ENCODE measurements around the gene RDH12. TPM values are rescaled to one million over a fixed set of nuclear protein-coding genes. Genes with fewer than 3 reads are reported as not detected.
A peak's percentile ranks its signal among the peaks of the same experiment; 100 is the strongest.

Gene RDH12
- total and polyA plus RNA-seq, 11 donors: not detected

GRCh38 chr14:67674139-67674479, 27.6 kb upstream of the RDH12 start:
- Histone ChIP-seq H3K27me3 (no peaks in the 10 kb centered on the region), H3K27ac (peak overlapping the region; percentile 96 to 99 (median 99)), H3K9me3 (no peaks in the 10 kb centered on the region), H3K36me3 (peaks cover 0 to 18% (median 16%) of the 10 kb centered on the region in 9 donors), H3K4me1 (peaks cover 3 to 46% (median 22%) of the 10 kb centered on the region in 12 donors), H3K4me3 (peak overlapping the region; percentile 78 to 100 (median 92))
- peak; percentile 73 to 88 (median 86) for ATAC-seq
- DNase-seq: peak; percentile 74 to 85 (median 78)
- 0 to 2% (median 1%) methylated on average over 10 to 25 of the region's 25 CpGs for WGBS, 4 donors
- intact Hi-C loops (cut with DNase I): loop anchor here in 3 of 10 donors (2.0 kb wide), 2 partner anchors 21 to 73 kb away; partner anchors contain the start of genes RDH11 (in 2 of the 3) and PIGH (in 1 of the 3)
- TF ChIP-seq POLR2A (IDR thresholded peaks at IDR 0.05) (no peak), CTCF (IDR thresholded peaks at IDR 0.05) (peak in 9 of 12 donors; percentile 21 to 62 (median 40))

GRCh38 chr14:67674480-67675218, 27.0 kb upstream of the RDH12 start, which contains the start of gene VTI1B:
Gene VTI1B, minus strand, starts transcription at chr14:67674632. Its CDS starts 143 bp downstream, at chr14:67674489.
- Histone ChIP-seq H3K27me3 (no peaks in the 10 kb centered on the region), H3K9me3 (no peaks in the 10 kb centered on the region), H3K36me3 (peaks cover 0 to 20% (median 16%) of the 10 kb centered on the region in 9 donors), H3K4me1 (peaks cover 3 to 44% (median 22%) of the 10 kb centered on the region in 12 donors), H3K4me3 (peak within 1 kb of the TSS; percentile 78 to 100 (median 92)), H3K27ac (peak within 1 kb of the TSS; percentile 96 to 99 (median 99))
- DNase-seq (peak; percentile 83 to 90 (median 88)), ATAC-seq (peak; percentile 85 to 98 (median 96))
- WGBS, 4 donors: 0% methylated on average over 45 to 87 of the region's 87 CpGs
- TF ChIP-seq POLR2A (IDR thresholded peaks at IDR 0.05): peak in 1 of 2 donors; percentile 65
- peak in 4 of 12 donors; percentile 22 to 47 (median 30) for TF ChIP-seq CTCF (IDR thresholded peaks at IDR 0.05)
- intact Hi-C loops (cut with DNase I): loop anchor here in 3 of 10 donors (2.0 kb wide), 2 partner anchors 20 to 74 kb away; partner anchors contain the start of genes RDH11 (in 2 of the 3) and PIGH (in 1 of the 3)

GRCh38 chr14:67675219-67675582, 26.5 kb upstream of the RDH12 start:
- Histone ChIP-seq H3K4me1 (peaks cover 3 to 50% (median 22%) of the 10 kb centered on the region in 12 donors), H3K27ac (peak overlapping the region; percentile 96 to 99 (median 99)), H3K9me3 (no peaks in the 10 kb centered on the region), H3K27me3 (no peaks in the 10 kb centered on the region), H3K36me3 (peaks cover 0 to 25% (median 16%) of the 10 kb centered on the region in 9 donors), H3K4me3 (peak overlapping the region; percentile 78 to 100 (median 92))
- intact Hi-C loops (cut with DNase I): loop anchor here in 3 of 10 donors (2.0 kb wide), 2 partner anchors 20 to 74 kb away; partner anchors contain the start of genes RDH11 (in 2 of the 3) and PIGH (in 1 of the 3)
- 31 to 39% (median 34%) methylated on average over 16 of the region's 16 CpGs for WGBS, 4 donors
- TF ChIP-seq POLR2A (IDR thresholded peaks at IDR 0.05) (no peak), CTCF (IDR thresholded peaks at IDR 0.05) (no peak)
- ATAC-seq (no peak), DNase-seq (no peak)

GRCh38 chr14:67679006-67679405, 22.7 kb upstream of the RDH12 start:
- no peak overlapping the region for H3K27ac ChIP-seq
- WGBS, 4 donors: 42 to 76% (median 65%) methylated on average over 2 of the region's 2 CpGs
- DNase-seq: no peak
- TF ChIP-seq POLR2A (IDR thresholded peaks at IDR 0.05): no peak
- TF ChIP-seq CTCF (IDR thresholded peaks at IDR 0.05): no peak
- no peaks in the 10 kb centered on the region for H3K9me3 ChIP-seq
- peaks cover 0 to 54% (median 33%) of the 10 kb centered on the region in 9 donors for H3K36me3 ChIP-seq
- peaks cover 0 to 34% (median 3%) of the 10 kb centered on the region in 12 donors for H3K4me1 ChIP-seq
- no peak overlapping the region for H3K4me3 ChIP-seq
- no peak for ATAC-seq
- H3K27me3 ChIP-seq: no peaks in the 10 kb centered on the region
- intact Hi-C loops (cut with DNase I): no loop called here
